ENCODE results near the gene ADARB2.

DNA sequence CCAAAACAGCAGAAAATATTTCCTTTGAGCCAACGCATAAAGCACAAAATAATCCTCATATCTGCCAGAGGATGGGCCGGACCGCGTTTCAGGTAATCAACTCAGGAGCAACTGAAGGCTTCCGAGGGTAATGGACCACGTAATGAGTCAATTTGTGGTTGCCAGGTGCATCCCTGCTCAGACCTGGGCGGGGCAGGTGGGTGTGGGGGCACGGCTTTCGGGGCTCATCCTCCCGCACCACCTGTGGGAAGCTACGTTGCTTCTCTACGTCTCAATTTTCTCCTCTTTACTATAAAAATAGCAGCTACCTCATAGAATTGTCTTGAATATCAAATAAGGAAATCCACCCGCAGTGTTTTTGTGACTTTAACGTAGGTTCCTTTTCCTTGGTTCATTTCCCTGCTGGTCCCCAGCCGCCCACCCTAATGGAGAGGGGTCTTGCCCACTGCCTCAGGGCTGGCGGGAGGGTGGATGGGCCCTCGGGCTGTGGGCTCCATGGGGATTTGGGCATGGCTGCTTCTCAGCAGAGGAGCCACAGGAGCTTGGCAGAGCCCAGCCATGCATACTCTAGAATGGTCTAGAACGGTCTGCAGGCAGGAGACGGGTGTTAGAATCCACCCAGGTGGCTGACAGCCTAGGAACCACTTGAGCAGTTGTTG, 324.7 kb downstream of the ADARB2 start:
- TF ChIP-seq, protein P1, sequence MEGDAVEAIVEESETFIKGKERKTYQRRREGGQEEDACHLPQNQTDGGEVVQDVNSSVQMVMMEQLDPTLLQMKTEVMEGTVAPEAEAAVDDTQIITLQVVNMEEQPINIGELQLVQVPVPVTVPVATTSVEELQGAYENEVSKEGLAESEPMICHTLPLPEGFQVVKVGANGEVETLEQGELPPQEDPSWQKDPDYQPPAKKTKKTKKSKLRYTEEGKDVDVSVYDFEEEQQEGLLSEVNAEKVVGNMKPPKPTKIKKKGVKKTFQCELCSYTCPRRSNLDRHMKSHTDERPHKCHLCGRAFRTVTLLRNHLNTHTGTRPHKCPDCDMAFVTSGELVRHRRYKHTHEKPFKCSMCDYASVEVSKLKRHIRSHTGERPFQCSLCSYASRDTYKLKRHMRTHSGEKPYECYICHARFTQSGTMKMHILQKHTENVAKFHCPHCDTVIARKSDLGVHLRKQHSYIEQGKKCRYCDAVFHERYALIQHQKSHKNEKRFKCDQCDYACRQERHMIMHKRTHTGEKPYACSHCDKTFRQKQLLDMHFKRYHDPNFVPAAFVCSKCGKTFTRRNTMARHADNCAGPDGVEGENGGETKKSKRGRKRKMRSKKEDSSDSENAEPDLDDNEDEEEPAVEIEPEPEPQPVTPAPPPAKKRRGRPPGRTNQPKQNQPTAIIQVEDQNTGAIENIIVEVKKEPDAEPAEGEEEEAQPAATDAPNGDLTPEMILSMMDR (IDR thresholded peaks at IDR 0.05): no peak
- TF ChIP-seq POLR2A (IDR thresholded peaks at IDR 0.05): no peak
